Loucy (cell line): ENCODE data around the gene PRAMEF11.
"Not testable (repeated sequence)": the region's sequence is repeated elsewhere in the genome, so short reads cannot be mapped to it uniquely, and the experiment has no call there.

Source experiments
- H2AFZ ChIP-seq: fragments of 200-600 bp; sonication (generic); 2 replicates; pipeline ENCODE4 v1.6.0; 2016; ENCODE audit warnings: antibody characterized with exemption, mild to moderate bottlenecking, low read length, moderate library complexity
- H3F3A ChIP-seq: fragments of 200-600 bp; 2 replicates; pipeline ENCODE4 v1.6.0; 2016; ENCODE audit warnings: antibody characterized with exemption, low read depth, mild to moderate bottlenecking
- H3K27me3 ChIP-seq: fragments of 200-600 bp; sonication (generic); 2 replicates; pipeline ENCODE4 v1.6.1; 2014; ENCODE audit warnings: low read length, mild to moderate bottlenecking; ENCODE audit not compliant: insufficient read depth, poor library complexity, severe bottlenecking
- H3K36me3 ChIP-seq: fragments of 200-600 bp; sonication (generic); 2 replicates; pipeline ENCODE4 v1.6.1; 2016; ENCODE audit warnings: low read length; ENCODE audit not compliant: insufficient read depth
- H3K4me1 ChIP-seq: fragments of 200-600 bp; sonication (generic); 2 replicates; pipeline ENCODE4 v1.5.1; 2014; ENCODE audit warnings: low read length, mild to moderate bottlenecking; ENCODE audit not compliant: insufficient read depth, poor library complexity, severe bottlenecking
- H3K4me2 ChIP-seq: fragments of 200-600 bp; sonication (generic); 2 replicates; pipeline ENCODE4 v1.6.0; 2014; ENCODE audit warnings: antibody characterized with exemption, low read length, low read depth, mild to moderate bottlenecking; ENCODE audit not compliant: poor library complexity, severe bottlenecking
- H3K4me3 ChIP-seq: fragments of 200-600 bp; sonication (generic); 2 replicates; pipeline ENCODE4 v1.5.1; 2014; ENCODE audit warnings: low read length, mild to moderate bottlenecking, mixed read lengths; ENCODE audit not compliant: poor library complexity, severe bottlenecking
- H3K79me2 ChIP-seq: fragments of 200-600 bp; sonication (generic); 2 replicates; pipeline ENCODE4 v1.6.1; 2014; ENCODE audit warnings: low read length; ENCODE audit not compliant: insufficient read depth
- H3K9ac ChIP-seq: fragments of 200-600 bp; sonication (generic); 2 replicates; pipeline ENCODE4 v1.6.0; 2014; ENCODE audit warnings: mild to moderate bottlenecking, low read depth, low read length, moderate library complexity; ENCODE audit not compliant: poor library complexity, severe bottlenecking
- H3K9me2 ChIP-seq: fragments of 200-600 bp; sonication (generic); replicated peaks from 2 replicates; pipeline ENCODE4 v1.6.1; 2016; ENCODE audit warnings: low read depth, low read length, mixed read lengths
- H3K9me3 ChIP-seq: fragments of 200-600 bp; sonication (generic); 2 replicates; pipeline ENCODE4 v1.6.1; 2014; ENCODE audit warnings: mild to moderate bottlenecking, antibody characterized with exemption, low read length, low read depth; ENCODE audit not compliant: insufficient read depth
- H4K20me1 ChIP-seq: fragments of 200-600 bp; sonication (generic); 2 replicates; pipeline ENCODE4 v1.6.0; 2014; ENCODE audit warnings: antibody characterized with exemption, low read length, mild to moderate bottlenecking; ENCODE audit not compliant: insufficient read depth, poor library complexity, severe bottlenecking
- CTCF ChIP-seq: fragments of 200-600 bp; sonication (generic); conservative IDR thresholded peaks from 2 replicates; pipeline ENCODE4 v1.5.1; 2014; ENCODE audit warnings: mild to moderate bottlenecking, antibody characterized with exemption, low read length
- EZH2phosphoT487 ChIP-seq: fragments of 200-600 bp; IDR thresholded peaks from 2 replicates; pipeline ENCODE4 v1.6.1; 2018; ENCODE audit warnings: antibody characterized with exemption, mild to moderate bottlenecking, moderate library complexity, borderline replicate concordance

The PRAMEF11 gene

GRCh38 chr1:12783783-12784182 lies 47.4 kb downstream of the PRAMEF11 start:
- H3K9ac ChIP-seq, H3K9me3 ChIP-seq, H3K27me3 ChIP-seq, H3F3A ChIP-seq, H3K9me2 ChIP-seq, H3K36me3 ChIP-seq, H3K4me3 ChIP-seq, H3K4me2 ChIP-seq, H3K79me2 ChIP-seq, H4K20me1 ChIP-seq, H2AFZ ChIP-seq, H3K4me1 ChIP-seq: not testable (repeated sequence)
- peak; percentile 40 for TF ChIP-seq CTCF

GRCh38 chr1:12781488-12781887 lies 49.7 kb downstream of the PRAMEF11 start:
- not testable (repeated sequence) for H3F3A ChIP-seq, H3K9me2 ChIP-seq, H3K27me3 ChIP-seq, H3K9ac ChIP-seq, H4K20me1 ChIP-seq, H3K4me1 ChIP-seq, H3K4me2 ChIP-seq, H3K36me3 ChIP-seq, H2AFZ ChIP-seq, H3K4me3 ChIP-seq, H3K9me3 ChIP-seq, H3K79me2 ChIP-seq

- Histone ChIP-seq H3K9ac (no peak overlapping the region), H3K4me2 (no peak overlapping the region), H3K36me3 (no peaks in the 10 kb centered on the region), H3K9me3 (no peaks in the 10 kb centered on the region), H3K27me3 (no peaks in the 10 kb centered on the region), H3K79me2 (no peaks in the 10 kb centered on the region), H3K4me1 (no peaks in the 10 kb centered on the region), H3F3A (no peaks in the 10 kb centered on the region), H2AFZ (no peak overlapping the region), H3K9me2 (no peaks in the 10 kb centered on the region), H4K20me1 (no peaks in the 10 kb centered on the region), H3K4me3 (no peak overlapping the region)
- TF ChIP-seq CTCF (no peak), EZH2phosphoT487 (no peak)
Measured at GRCh38 chr1:12778907-12779306, 52.3 kb downstream of the PRAMEF11 start.

GRCh38 chr1:12778061-12778460 lies 53.1 kb downstream of the PRAMEF11 start:
- no peaks in the 10 kb centered on the region for H3K27me3 ChIP-seq
- no peak overlapping the region for H3K4me3 ChIP-seq
- no peaks in the 10 kb centered on the region for H3K4me1 ChIP-seq
- H3F3A ChIP-seq = no peaks in the 10 kb centered on the region
- H3K9ac ChIP-seq = no peak overlapping the region
- no peak for TF ChIP-seq EZH2phosphoT487
- no peak for TF ChIP-seq CTCF
- no peak overlapping the region for H2AFZ ChIP-seq
- no peaks in the 10 kb centered on the region for H3K9me3 ChIP-seq
- no peak overlapping the region for H3K4me2 ChIP-seq
- no peaks in the 10 kb centered on the region for H4K20me1 ChIP-seq
- no peaks in the 10 kb centered on the region for H3K9me2 ChIP-seq
- no peaks in the 10 kb centered on the region for H3K36me3 ChIP-seq
- no peaks in the 10 kb centered on the region for H3K79me2 ChIP-seq
